H1 (cell line): ENCODE results near the gene GPRASP3. TPM values are rescaled to one million over a fixed set of nuclear protein-coding genes. Genes with fewer than 3 reads are reported as not detected.

ENCODE experiments used
- CTCF ChIA-PET: fragments of 300-600 bp; sonication (Branson Sonifier 250); formaldehyde crosslinking; loops from one replicate; lab custom pipeline; 2021; ENCODE audit not compliant: partially characterized antibody; lab: Charles Lee
- POLR2A ChIA-PET: fragments of 300-600 bp; sonication (Branson Sonifier 250); formaldehyde crosslinking; loops from one replicate; lab custom pipeline; 2021; ENCODE audit warnings: inconsistent platforms; ENCODE audit not compliant: partially characterized antibody; lab: Charles Lee
- DNase-seq, 2 experiments: peaks; one replicate each; pipeline versions ENCODE4 v3.0.0 to v3.0.0-alpha.2; 2010 to 2022; ENCODE audit warnings: low spot score in 2 of 2, low read depth in 1 of 2, mixed read lengths in 1 of 2
- FAIRE-seq: peaks from 2 replicates; lab custom pipeline; 2011; peaks lifted over from hg19 to GRCh38; lab: Jason Lieb, UNC
- H2AFZ ChIP-seq: 2 replicates; pipeline ENCODE4 v1.8.1; 2012; ENCODE audit warnings: low read length, inconsistent platforms
- H2AK5ac ChIP-seq: 2 replicates; pipeline ENCODE4 v1.6.1; 2013; ENCODE audit warnings: low read depth, low read length
- H2BK120ac ChIP-seq: replicated peaks from 2 replicates; pipeline ENCODE3; 2013; ENCODE audit warnings: low read depth, low read length, inconsistent platforms
- H2BK12ac ChIP-seq: 2 replicates; pipeline ENCODE4 v1.6.1; 2013; ENCODE audit warnings: low read depth, low read length
- H2BK15ac ChIP-seq: 2 replicates; pipeline ENCODE4 v1.6.1; 2013; ENCODE audit warnings: low read length
- H2BK20ac ChIP-seq: 2 replicates; pipeline ENCODE4 v1.6.1; 2013; ENCODE audit warnings: low read length
- H2BK5ac ChIP-seq: 2 replicates; pipeline ENCODE4 v1.6.1; 2013; ENCODE audit warnings: low read depth, low read length
- H3K14ac ChIP-seq: 2 replicates; pipeline ENCODE4 v1.6.1; 2013; ENCODE audit warnings: inconsistent platforms; ENCODE audit not compliant: insufficient read length
- H3K18ac ChIP-seq: 2 replicates; pipeline ENCODE4 v1.6.1; 2013; ENCODE audit warnings: low read length; ENCODE audit errors: extremely low read depth
- H3K23ac ChIP-seq: 2 replicates; pipeline ENCODE4 v1.6.1; 2013; ENCODE audit warnings: inconsistent platforms; ENCODE audit not compliant: insufficient read length
- H3K23me2 ChIP-seq: 2 replicates; pipeline ENCODE4 v1.6.1; 2013; ENCODE audit warnings: low read depth, low read length
- H3K27ac ChIP-seq: 2 replicates; pipeline ENCODE4 v1.6.1; 2011; ENCODE audit warnings: low read depth, low read length, inconsistent platforms
- H3K27me3 ChIP-seq, 4 experiments: replicated peaks in 1 of 4; 1 replicate in 1 of 4; 2 replicates in 3 of 4; pipeline versions ENCODE4 v1.6.1 to v1.8.1; 2011 to 2013; ENCODE audit warnings: low read length in 3 of 4, mild to moderate bottlenecking in 3 of 4, inconsistent platforms in 2 of 4, mixed read lengths in 2 of 4, moderate library complexity in 1 of 4; ENCODE audit not compliant: control insufficient read depth in 3 of 4, insufficient read depth in 3 of 4; ENCODE audit errors: extremely low read depth in 1 of 4
- H3K36me3 ChIP-seq, 4 experiments: 2 replicates each; pipeline versions ENCODE4 v1.6.1 to v1.8.1; 2011 to 2013; ENCODE audit warnings: mild to moderate bottlenecking in 4 of 4, low read length in 3 of 4, moderate library complexity in 2 of 4, control low read depth in 1 of 4, inconsistent platforms in 1 of 4; ENCODE audit not compliant: insufficient read depth in 4 of 4, control insufficient read depth in 2 of 4
- H3K4ac ChIP-seq: replicated peaks from 2 replicates; pipeline ENCODE3; 2013; ENCODE audit warnings: low read length, low read depth, mixed read lengths, inconsistent platforms; ENCODE audit not compliant: insufficient read length
- H3K4me1 ChIP-seq, 4 experiments: replicated peaks in 1 of 4; 1 replicate in 1 of 4; 2 replicates in 3 of 4; pipeline versions ENCODE4 v1.6.1 to v1.8.1; 2011 to 2013; ENCODE audit warnings: low read length in 3 of 4, inconsistent platforms in 2 of 4, mixed read lengths in 1 of 4; ENCODE audit not compliant: insufficient read depth in 4 of 4, control insufficient read depth in 3 of 4
- H3K4me2 ChIP-seq, 2 experiments: 2 replicates each; pipeline versions ENCODE4 v1.6.1 to v1.8.1; 2011 to 2013; ENCODE audit warnings: low read depth in 2 of 2, low read length in 2 of 2, control low read depth in 1 of 2, inconsistent platforms in 1 of 2, mild to moderate bottlenecking in 1 of 2; ENCODE audit not compliant: insufficient read depth in 1 of 2
- H3K4me3 ChIP-seq, 4 experiments: fragments of 200-600, 300-600 bp in 1 of 4; sonication (generic), shearing (Covaris generic), sonication (Bioruptor Twin) in 1 of 4; 2 replicates each; pipeline versions ENCODE4 v1.5.1 to v1.8.1; 2011 to 2016; ENCODE audit warnings: low read length in 4 of 4, low read depth in 3 of 4, control low read depth in 2 of 4, inconsistent platforms in 2 of 4, mild to moderate bottlenecking in 2 of 4, mixed read lengths in 1 of 4, moderate library complexity in 1 of 4; ENCODE audit not compliant: insufficient read depth in 2 of 4; ENCODE audit errors: extremely low read depth in 1 of 4
- H3K56ac ChIP-seq: replicated peaks from 2 replicates; pipeline ENCODE3; 2013; ENCODE audit warnings: low read depth, mild to moderate bottlenecking, mixed read lengths, low read length, inconsistent platforms; ENCODE audit not compliant: insufficient read length
- H3K79me1 ChIP-seq: 2 replicates; pipeline ENCODE4 v1.6.1; 2013; ENCODE audit warnings: low read depth, low read length, control low read depth
- H3K79me2 ChIP-seq, 2 experiments: 2 replicates each; pipeline versions ENCODE4 v1.6.1 to v1.8.1; 2012 to 2013; ENCODE audit warnings: low read length in 2 of 2, mild to moderate bottlenecking in 2 of 2, inconsistent platforms in 1 of 2; ENCODE audit not compliant: insufficient read depth in 2 of 2, control insufficient read depth in 1 of 2
- H3K9ac ChIP-seq, 4 experiments: replicated peaks in 1 of 4; 1 replicate in 1 of 4; 2 replicates in 3 of 4; pipeline versions ENCODE4 v1.6.1 to v1.8.1; 2011 to 2013; ENCODE audit warnings: low read depth in 3 of 4, low read length in 3 of 4, control low read depth in 2 of 4, mild to moderate bottlenecking in 2 of 4, moderate library complexity in 2 of 4, inconsistent platforms in 1 of 4; ENCODE audit errors: extremely low read depth in 1 of 4
- H3K9me3 ChIP-seq, 2 experiments: 2 replicates each; pipeline versions ENCODE4 v1.6.1 to v1.8.1; 2012 to 2013; ENCODE audit warnings: mild to moderate bottlenecking in 2 of 2, moderate library complexity in 2 of 2, control low read depth in 1 of 2, inconsistent platforms in 1 of 2, low read depth in 1 of 2, low read length in 1 of 2, mixed read lengths in 1 of 2; ENCODE audit not compliant: insufficient read depth in 2 of 2
- H4K20me1 ChIP-seq, 2 experiments: replicated peaks in 1 of 2; 2 replicates each; pipeline versions ENCODE3 to v1.8.1; 2011 to 2013; ENCODE audit warnings: inconsistent platforms in 2 of 2, low read length in 2 of 2, mild to moderate bottlenecking in 1 of 2; ENCODE audit not compliant: insufficient read depth in 2 of 2, control insufficient read depth in 1 of 2
- H4K5ac ChIP-seq: 2 replicates; pipeline ENCODE4 v1.6.1; 2013; ENCODE audit warnings: low read length, low read depth, mixed read lengths, inconsistent platforms; ENCODE audit not compliant: insufficient read length
- H4K8ac ChIP-seq: 2 replicates; pipeline ENCODE4 v1.8.0; 2013; ENCODE audit warnings: mild to moderate bottlenecking, moderate library complexity, low read length, inconsistent platforms; ENCODE audit not compliant: insufficient read depth; ENCODE audit errors: extremely low read depth
- H4K91ac ChIP-seq: replicated peaks from 2 replicates; pipeline ENCODE3; 2013; ENCODE audit warnings: low read length, mixed read lengths, inconsistent platforms; ENCODE audit not compliant: insufficient read length
- CHD2 ChIP-seq: IDR thresholded peaks from 2 replicates; pipeline ENCODE4 v1.6.1; 2012; ENCODE audit warnings: low read length, improper control_type of control experiment
- EGR1 ChIP-seq: IDR thresholded peaks from 2 replicates; pipeline ENCODE4 v1.6.1; 2011; ENCODE audit warnings: low read depth, low read length, borderline replicate concordance
- POLR2A ChIP-seq, 2 experiments: IDR thresholded peaks; 1 replicate in 1 of 2; 2 replicates in 1 of 2; pipeline ENCODE4 v1.6.1; 2011; ENCODE audit warnings: low read depth in 2 of 2, low read length in 2 of 2, mild to moderate bottlenecking in 2 of 2; ENCODE audit errors: control extremely low read depth in 1 of 2
- TAF7 ChIP-seq: optimal IDR thresholded peaks from 2 replicates; pipeline ENCODE3; 2011; ENCODE audit warnings: low read depth, mild to moderate bottlenecking, inconsistent platforms, low read length, moderate library complexity, borderline replicate concordance
- WGBS, 2 experiments: shearing (Covaris generic) in 1 of 2; methylation state at CpG; one replicate each; pipeline versions ENCODE4 v1.1.6 to v1.1.7; 2013 to 2015; ENCODE audit warnings: low lambda C conversion rate in 2 of 2, mixed read lengths in 2 of 2, inconsistent platforms in 1 of 2, low coverage in 1 of 2, missing lambda C conversion rate in 1 of 2; ENCODE audit not compliant: insufficient replicate concordance in 2 of 2, insufficient coverage in 1 of 2, insufficient read length in 1 of 2; ENCODE audit errors: extremely low coverage in 1 of 2, missing lambda C conversion rate in 1 of 2; 5-methylcytosine and 5-hydroxymethylcytosine counted together
- polyA plus RNA-seq, 7 experiments: library from polyadenylated mRNA; depleted of rRNA in 3 of 7; stranded (reverse) in 5 of 7; unstranded in 2 of 7; fragments of >200 nt in 5 of 7; fragments of 200-250 nt in 2 of 7; gene quantifications; 1 replicate in 5 of 7; 2 replicates in 1 of 7; 4 replicates in 1 of 7; pipeline versions ENCODE4 v1.2.1 to v1.2.3, GENCODE V29; 2011 to 2013; ENCODE audit warnings: missing spikeins in 2 of 7, mixed read lengths in 2 of 7
- total RNA-seq: library from RNA; stranded (reverse); fragmentation: NEBNext Ultra II Directional; extraction: Animal tissue kit (Norgen Biotek cat#: 25700); gene quantifications from 2 replicates; pipeline ENCODE4 v1.2.1, GENCODE V29; 2021

Gene GPRASP3
- total and polyA plus RNA-seq, 2 of the 8 experiments (the other 6 are each of a cell fraction or from before 2014, with no cell fraction given): 7.0 to 19.8 TPM

DNA sequence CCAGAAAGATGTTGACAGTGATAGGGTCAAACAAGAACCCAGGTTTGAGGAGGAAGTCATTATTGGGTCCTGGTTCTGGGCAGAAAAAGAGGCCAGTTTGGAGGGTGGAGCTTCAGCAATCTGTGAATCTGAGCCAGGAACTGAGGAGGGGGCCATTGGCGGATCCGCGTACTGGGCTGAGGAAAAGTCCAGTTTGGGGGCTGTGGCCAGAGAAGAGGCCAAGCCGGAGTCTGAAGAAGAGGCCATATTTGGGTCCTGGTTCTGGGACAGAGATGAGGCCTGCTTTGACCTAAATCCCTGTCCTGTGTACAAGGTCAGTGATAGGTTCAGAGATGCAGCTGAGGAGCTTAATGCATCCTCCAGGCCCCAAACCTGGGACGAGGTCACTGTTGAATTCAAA is 4.6 kb upstream of the GPRASP3 start:
- H3K18ac ChIP-seq: no peak overlapping the region
- no peak overlapping the region for H3K4me2 ChIP-seq
- no peaks in the 10 kb centered on the region for H4K20me1 ChIP-seq
- CTCF ChIA-PET: no interaction called here
- H3K27me3 ChIP-seq: no peaks in the 10 kb centered on the region; a peak in 1 of 7 replicates
- no peaks in the 10 kb centered on the region for H3K9me3 ChIP-seq
- FAIRE-seq: no peak
- no peak overlapping the region for H3K14ac ChIP-seq
- no peak overlapping the region for H3K27ac ChIP-seq
- H3K79me2 ChIP-seq: no peaks in the 10 kb centered on the region
- no peak overlapping the region for H2AK5ac ChIP-seq
- no peak overlapping the region for H2BK20ac ChIP-seq
- H3K79me1 ChIP-seq: no peaks in the 10 kb centered on the region
- no peak overlapping the region for H3K23ac ChIP-seq
- H2BK15ac ChIP-seq: no peak overlapping the region
- no peak overlapping the region for H2BK120ac ChIP-seq
- H3K23me2 ChIP-seq: peaks cover 7% of the 10 kb centered on the region; the same call in 1 of the 2 replicates
- H3K9ac ChIP-seq: no peak overlapping the region
- H3K4me1 ChIP-seq: peaks cover 0 to 4% (median under 1%) of the 10 kb centered on the region in 4 experiments; a peak in 2 of 7 replicates
- no peak overlapping the region for H3K4me3 ChIP-seq
- H2BK12ac ChIP-seq: no peak overlapping the region
- H4K5ac ChIP-seq: no peak overlapping the region
- POLR2A ChIA-PET: no interaction called here
- H3K56ac ChIP-seq: no peak overlapping the region
- H4K8ac ChIP-seq: no peak overlapping the region
- no peak for DNase-seq
- no peak overlapping the region for H2BK5ac ChIP-seq
- 91% methylated on average over 5 of the region's 5 CpGs; no CpG with 5 or more reads in 1 of the 2 experiments for WGBS, 2 experiments
- no peak overlapping the region for H4K91ac ChIP-seq
- no peak overlapping the region for H2AFZ ChIP-seq
- H3K36me3 ChIP-seq: peaks cover 0 to 4% (median 0%) of the 10 kb centered on the region in 4 experiments; a peak in 1 of 8 replicates
- H3K4ac ChIP-seq: no peak overlapping the region
- no peak for TF ChIP-seq EGR1
- TF ChIP-seq TAF7: no peak
- TF ChIP-seq CHD2: no peak
- no peak for TF ChIP-seq POLR2A (IDR thresholded peaks at IDR 0.05; ENCODE audit: control extremely low read depth in 1 of 2, low read depth in 2 of 2, low read length in 2 of 2)
